Erythroblast (primary cell): ENCODE data around the gene ADGRF1.
"Not testable (repeated sequence)": the region's sequence is repeated elsewhere in the genome, so short reads cannot be mapped to it uniquely, and the experiment has no call there.

Experiments used
- GATA1 ChIP-seq: IDR thresholded peaks from 2 replicates; pipeline ENCODE4 v1.6.1; 2011; ENCODE audit warnings: low read depth, mild to moderate bottlenecking, control low read depth, low read length, moderate library complexity
- POLR2A ChIP-seq: IDR thresholded peaks from 2 replicates; pipeline ENCODE4 v1.6.1; 2011; ENCODE audit warnings: mild to moderate bottlenecking, low read length

DNA sequence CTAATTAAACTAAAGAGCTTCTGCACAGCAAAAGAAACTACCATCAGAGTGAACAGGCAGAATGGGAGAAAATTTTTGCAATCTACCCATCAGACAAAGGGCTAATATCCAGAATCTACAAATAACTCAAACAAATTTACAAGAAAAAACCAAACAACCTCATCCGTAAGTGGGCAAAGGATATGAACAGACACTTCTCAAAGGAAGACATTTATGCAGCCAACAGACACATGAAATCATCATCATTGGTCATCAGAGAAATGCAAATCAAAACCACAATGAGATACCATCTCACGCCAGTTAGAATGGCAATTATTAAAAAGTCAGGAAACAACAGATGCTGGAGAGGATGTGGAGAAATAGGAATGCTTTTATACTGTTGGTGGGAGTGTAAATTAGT, 49.7 kb downstream of the ADGRF1 start:
- not testable (repeated sequence) for TF ChIP-seq POLR2A, GATA1
